Ovary (tissue), 9 donors: Measurements from ENCODE around the gene ITSN1. TPM values are rescaled to one million over a fixed set of nuclear protein-coding genes. Genes with fewer than 3 reads are reported as not detected.

Source experiments
- DNase-seq, 5 donors: peaks; one replicate each; pipeline ENCODE4 v3.0.0-alpha.2; 2019 to 2020
- H3K27ac ChIP-seq, 2 donors: fragments of 200-600 bp; one replicate each; pipeline versions ENCODE4 v1.5.1 to v1.8.0; 2019 to 2022
- H3K27me3 ChIP-seq: fragments of 200-600 bp; one replicate; pipeline ENCODE4 v1.8.0; 2022
- H3K36me3 ChIP-seq: fragments of 200-600 bp; sonication (generic); one replicate; pipeline ENCODE4 v1.5.1; 2019
- H3K4me1 ChIP-seq: one replicate; pipeline ENCODE4 v1.8.1; 2013; ENCODE audit warnings: mild to moderate bottlenecking, moderate library complexity; ENCODE audit not compliant: insufficient read depth
- H3K4me3 ChIP-seq: fragments of 200-600 bp; sonication (generic); one replicate; pipeline ENCODE4 v1.5.1; 2017
- H3K9me3 ChIP-seq, 2 donors: fragments of 200-600 bp in 1 of 2; sonication (generic) in 1 of 2; one replicate each; pipeline versions ENCODE4 v1.5.1 to v1.8.1; 2013 to 2019; ENCODE audit warnings: mild to moderate bottlenecking in 1 of 2, moderate library complexity in 1 of 2
- EP300 ChIP-seq: sonication (generic); formaldehyde crosslinking; IDR thresholded peaks from one replicate; pipeline ENCODE4 v1.6.1; 2017; ENCODE audit warnings: antibody characterized with exemption
- POLR2A ChIP-seq: fragments of 450-650 bp; IDR thresholded peaks from one replicate; pipeline ENCODE4 v1.6.1; 2017; ENCODE audit warnings: antibody characterized with exemption, mild to moderate bottlenecking, moderate library complexity
- WGBS, 3 donors: extraction: QIAGEN DNeasy Blood & Tissue Kit in 1 of 3; methylation state at CpG; one replicate each; pipeline versions ENCODE4 v1.1.5 to v1.1.7; 2013 to 2017; 5-methylcytosine and 5-hydroxymethylcytosine counted together
- intact Hi-C, 4 donors: fragments of 100-400 bp; cut with DNase I; formaldehyde crosslinking; loops; one replicate each; pipeline versions ENCODE4 v1.11.0 to v1.15.1; 2022 to 2023
- polyA plus RNA-seq, 2 donors: library from polyadenylated mRNA; stranded (reverse); fragments of 200-250 nt in 1 of 2; fragments of 350-450 nt in 1 of 2; fragmentation: Illumina TruSeq in 1 of 2; extraction: RNeasy Lipid Tissue Mini Kit (QIAGEN cat#74804) in 1 of 2; gene quantifications; one replicate each; pipeline ENCODE4 v1.2.3, GENCODE V29; 2013 to 2014
- total RNA-seq, 7 donors: library from RNA; depleted of rRNA in 2 of 7; stranded (reverse); fragments of >200 nt in 2 of 7; fragmentation: NEBNext Ultra II Directional in 3 of 7; extraction: Animal tissue kit (Norgen Biotek cat#: 25700) in 3 of 7; gene quantifications; one replicate each; pipeline versions ENCODE4 v1.1.0 to v1.2.4, GENCODE V29; 2016 to 2023
- TF ChIP-seq, protein P1 (sequence below), 3 donors: fragments of 450-650 bp in 2 of 3; fragments of 200-600 bp in 1 of 3; IDR thresholded peaks; one replicate each; pipeline versions ENCODE4 v1.5.1 to v1.8.0; 2016 to 2022; ENCODE audit warnings: antibody characterized with exemption in 3 of 3, mild to moderate bottlenecking in 1 of 3
- donor health status: DM: no; HTN: no; CAD: no; lungs with moderate emphysema.
- donor health status: DM: no; HTN: no; CAD: no.
- donor health status: Bipolar disorder and iron deficiency.
- donor health status: DM: yes; HTN: yes; CAD: no.
- donor health status: DM: no; HTN: no; CAD: no.
- donor health status: DM: yes; HTN: yes; CAD: no.

The ITSN1 gene
- total and polyA plus RNA-seq, 9 donors, result 22.6 to 61.3 (median 36.4) TPM

- no peaks in the 10 kb centered on the region for H3K27me3 ChIP-seq
- intact Hi-C loops, result no loop called here
- H3K9me3 ChIP-seq, result no peaks in the 10 kb centered on the region
- no peaks in the 10 kb centered on the region for H3K36me3 ChIP-seq
- H3K4me3 ChIP-seq, result no peak overlapping the region
- 82 to 86% (median 85%) methylated on average over 6 of the region's 6 CpGs for WGBS, 3 donors
- TF ChIP-seq POLR2A (no peak), EP300 (no peak)
- TF ChIP-seq, protein P1, sequence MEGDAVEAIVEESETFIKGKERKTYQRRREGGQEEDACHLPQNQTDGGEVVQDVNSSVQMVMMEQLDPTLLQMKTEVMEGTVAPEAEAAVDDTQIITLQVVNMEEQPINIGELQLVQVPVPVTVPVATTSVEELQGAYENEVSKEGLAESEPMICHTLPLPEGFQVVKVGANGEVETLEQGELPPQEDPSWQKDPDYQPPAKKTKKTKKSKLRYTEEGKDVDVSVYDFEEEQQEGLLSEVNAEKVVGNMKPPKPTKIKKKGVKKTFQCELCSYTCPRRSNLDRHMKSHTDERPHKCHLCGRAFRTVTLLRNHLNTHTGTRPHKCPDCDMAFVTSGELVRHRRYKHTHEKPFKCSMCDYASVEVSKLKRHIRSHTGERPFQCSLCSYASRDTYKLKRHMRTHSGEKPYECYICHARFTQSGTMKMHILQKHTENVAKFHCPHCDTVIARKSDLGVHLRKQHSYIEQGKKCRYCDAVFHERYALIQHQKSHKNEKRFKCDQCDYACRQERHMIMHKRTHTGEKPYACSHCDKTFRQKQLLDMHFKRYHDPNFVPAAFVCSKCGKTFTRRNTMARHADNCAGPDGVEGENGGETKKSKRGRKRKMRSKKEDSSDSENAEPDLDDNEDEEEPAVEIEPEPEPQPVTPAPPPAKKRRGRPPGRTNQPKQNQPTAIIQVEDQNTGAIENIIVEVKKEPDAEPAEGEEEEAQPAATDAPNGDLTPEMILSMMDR (IDR thresholded peaks at IDR 0.05), result no peak
- H3K27ac ChIP-seq, result no peak overlapping the region
- H3K4me1 ChIP-seq, result no peaks in the 10 kb centered on the region
- no peak for DNase-seq
Measured at GRCh38 chr21:33852485-33852884, 210.2 kb downstream of the ITSN1 start.

DNA sequence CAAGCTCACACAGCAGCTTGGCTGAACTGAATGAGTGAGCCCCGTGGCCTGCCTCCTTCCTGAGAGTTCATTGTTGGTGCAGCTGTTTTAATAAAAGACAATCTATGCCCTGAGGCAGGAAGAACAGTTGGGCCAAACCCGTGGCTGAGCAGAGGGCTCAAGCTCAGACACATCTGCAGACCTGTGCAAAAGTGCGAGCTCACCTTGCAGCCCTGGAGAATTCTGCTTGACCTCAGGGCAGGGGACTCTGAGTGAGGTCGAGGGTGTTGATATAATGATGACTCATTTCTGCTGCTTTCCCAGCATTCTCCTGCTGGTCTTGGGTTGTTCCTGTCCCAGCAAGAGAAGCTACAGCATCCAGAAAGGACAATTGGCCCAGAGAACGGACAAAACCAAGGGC, 212.3 kb downstream of the ITSN1 start:
- H3K9me3 ChIP-seq, result no peaks in the 10 kb centered on the region
- no peaks in the 10 kb centered on the region for H3K4me1 ChIP-seq
- no peaks in the 10 kb centered on the region for H3K36me3 ChIP-seq
- DNase-seq, result no peak
- intact Hi-C loops, result no loop called here
- WGBS, 3 donors, result 67 to 74% (median 71%) methylated on average over 5 of the region's 5 CpGs
- H3K27ac ChIP-seq, result no peak overlapping the region
- no peak overlapping the region for H3K4me3 ChIP-seq
- H3K27me3 ChIP-seq, result no peaks in the 10 kb centered on the region
- TF ChIP-seq, protein P1 (IDR thresholded peaks at IDR 0.05), result no peak
- no peak for TF ChIP-seq POLR2A
- TF ChIP-seq EP300, result no peak

DNA sequence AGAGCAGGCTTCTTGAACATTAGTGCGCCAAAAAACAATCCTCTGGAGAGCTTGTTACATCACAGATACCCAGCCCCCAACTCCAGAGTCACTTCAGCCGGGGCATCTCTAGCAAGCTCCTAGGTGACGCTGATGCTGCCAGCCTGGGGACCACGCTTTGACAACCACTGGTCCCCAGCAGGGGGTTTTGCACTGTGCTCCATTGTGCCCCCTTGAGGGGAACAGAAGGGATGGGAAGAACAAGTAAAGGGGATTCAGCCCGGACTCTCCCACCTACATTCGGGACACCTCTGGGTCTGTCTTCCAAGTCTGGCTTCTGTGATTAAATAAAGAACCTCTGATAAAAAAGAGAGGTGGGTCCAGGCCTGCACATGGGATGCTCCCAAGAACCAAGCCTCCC, 212.9 kb downstream of the ITSN1 start:
- Histone ChIP-seq H3K27ac (no peak overlapping the region), H3K4me3 (no peak overlapping the region)

GRCh38 chr21:33856893-33857527, 214.7 kb downstream of the ITSN1 start:
- 88 to 94% (median 90%) methylated on average over 17 of the region's 17 CpGs for WGBS, 3 donors
- no peak for DNase-seq
- Histone ChIP-seq H3K4me1 (no peaks in the 10 kb centered on the region), H3K9me3 (no peaks in the 10 kb centered on the region), H3K36me3 (no peaks in the 10 kb centered on the region), H3K27ac (no peak overlapping the region), H3K4me3 (no peak overlapping the region), H3K27me3 (no peaks in the 10 kb centered on the region)
- TF ChIP-seq EP300, result no peak
- intact Hi-C loops, result no loop called here

More for the DNA sequence above, 212.9 kb downstream of the ITSN1 start:
- no peaks in the 10 kb centered on the region for H3K27me3 ChIP-seq
- no peak for DNase-seq
- WGBS, 3 donors, result 94 to 97% (median 97%) methylated on average over 6 of the region's 6 CpGs
- TF ChIP-seq, protein P1 (IDR thresholded peaks at IDR 0.05), result no peak
- no peak for TF ChIP-seq POLR2A
- TF ChIP-seq EP300, result no peak
- H3K9me3 ChIP-seq, result no peaks in the 10 kb centered on the region
- intact Hi-C loops, result no loop called here
- no peaks in the 10 kb centered on the region for H3K4me1 ChIP-seq
- H3K36me3 ChIP-seq, result no peaks in the 10 kb centered on the region

- 78 to 87% (median 85%) methylated on average over 25 of the region's 25 CpGs for WGBS, 3 donors
- intact Hi-C loops, result no loop called here
- H3K36me3 ChIP-seq, result no peaks in the 10 kb centered on the region
- H3K9me3 ChIP-seq, result no peaks in the 10 kb centered on the region
- TF ChIP-seq EP300 (no peak), POLR2A (no peak)
- TF ChIP-seq, protein P1 (IDR thresholded peaks at IDR 0.05), result no peak
- no peaks in the 10 kb centered on the region for H3K27me3 ChIP-seq
- H3K4me1 ChIP-seq, result no peaks in the 10 kb centered on the region
- H3K4me3 ChIP-seq, result no peak overlapping the region
- DNase-seq, result no peak
- no peak overlapping the region for H3K27ac ChIP-seq
Measured at GRCh38 chr21:33857846-33858666, 215.8 kb downstream of the ITSN1 start.
